IMR-90 (cell line): ENCODE data around the gene QKI. TPM values are rescaled to one million over a fixed set of nuclear protein-coding genes. Genes with fewer than 3 reads are reported as not detected.
"Not testable (repeated sequence)": the region's sequence is repeated elsewhere in the genome, so short reads cannot be mapped to it uniquely, and the experiment has no call there.

Source experiments
- ATAC-seq: fragments of 200-7000 bp; cut with Tn5 transposase; 2 replicates; pipeline ENCODE4 v1.9.1; 2020; ENCODE audit warnings: low read depth, mild to moderate bottlenecking, moderate library complexity
- BruUV-seq: library from RNA; stranded (reverse); fragments of 400-500 nt; replicated peaks from 2 replicates; lab custom pipeline; 2021; lab: Mats Ljungman, UMichigan
- CTCF ChIA-PET: fragments of 300-600 bp; formaldehyde crosslinking; extraction: SDS; loops from one replicate; lab custom pipeline; 2021; ENCODE audit warnings: antibody characterized with exemption; lab: Yijun Ruan, JAX
- POLR2A ChIA-PET: fragments of 300-600 bp; sonication (Branson Sonifier 250); formaldehyde crosslinking; loops from one replicate; lab custom pipeline; 2022; ENCODE audit warnings: antibody characterized with exemption; ENCODE audit not compliant: unreplicated experiment; lab: Charles Lee
- DNase-seq: peaks from one replicate; pipeline ENCODE4 v3.0.0; 2013
- H2AFZ ChIP-seq: replicated peaks from 2 replicates; pipeline ENCODE3; 2013; ENCODE audit warnings: low read length, mild to moderate bottlenecking; ENCODE audit not compliant: poor library complexity
- H2AK5ac ChIP-seq: 2 replicates; pipeline ENCODE4 v1.6.1; 2013; ENCODE audit warnings: low read depth, low read length, inconsistent platforms
- H2AK9ac ChIP-seq: replicated peaks from 2 replicates; pipeline ENCODE3; 2013; ENCODE audit warnings: mild to moderate bottlenecking, low read depth, low read length, moderate library complexity; ENCODE audit not compliant: poor library complexity
- H2BK120ac ChIP-seq: 2 replicates; pipeline ENCODE4 v1.6.1; 2013; ENCODE audit warnings: low read depth, low read length, inconsistent platforms
- H2BK15ac ChIP-seq: 3 replicates; pipeline ENCODE4 v1.6.1; 2013; ENCODE audit warnings: low read depth, low read length, inconsistent platforms
- H2BK20ac ChIP-seq: 2 replicates; pipeline ENCODE4 v1.6.1; 2013; ENCODE audit warnings: low read depth, mild to moderate bottlenecking, inconsistent platforms, low read length, moderate library complexity
- H2BK5ac ChIP-seq: 2 replicates; pipeline ENCODE4 v1.6.1; 2013; ENCODE audit warnings: mild to moderate bottlenecking, low read depth, low read length, inconsistent platforms; ENCODE audit not compliant: poor library complexity, severe bottlenecking
- H3K14ac ChIP-seq: replicated peaks from 2 replicates; pipeline ENCODE4 v1.6.1; 2013; ENCODE audit warnings: low read depth, low read length, inconsistent platforms
- H3K18ac ChIP-seq: 2 replicates; pipeline ENCODE4 v1.6.1; 2013; ENCODE audit warnings: low read depth, low read length, control low read depth
- H3K23ac ChIP-seq: 2 replicates; pipeline ENCODE4 v1.6.1; 2013; ENCODE audit warnings: low read depth, low read length, inconsistent platforms
- H3K27ac ChIP-seq: 2 replicates; pipeline ENCODE4 v1.5.1; 2013; ENCODE audit warnings: mild to moderate bottlenecking, control low read depth, low read length; ENCODE audit not compliant: insufficient read depth
- H3K27me3 ChIP-seq: 2 replicates; pipeline ENCODE4 v1.6.1; 2013; ENCODE audit warnings: low read length; ENCODE audit not compliant: control insufficient read depth, insufficient read depth
- H3K36me3 ChIP-seq: 2 replicates; pipeline ENCODE4 v1.6.1; 2013; ENCODE audit warnings: low read length, mixed read lengths; ENCODE audit not compliant: control insufficient read depth, insufficient read depth
- H3K4ac ChIP-seq: 2 replicates; pipeline ENCODE4 v1.6.1; 2013; ENCODE audit warnings: low read depth, low read length, inconsistent platforms
- H3K4me1 ChIP-seq: 2 replicates; pipeline ENCODE4 v1.6.1; 2013; ENCODE audit warnings: low read length, mixed read lengths; ENCODE audit not compliant: control insufficient read depth, insufficient read depth
- H3K4me2 ChIP-seq: 2 replicates; pipeline ENCODE4 v1.6.1; 2013; ENCODE audit warnings: low read depth, mild to moderate bottlenecking, control low read depth, low read length, moderate library complexity
- H3K4me3 ChIP-seq: 2 replicates; pipeline ENCODE4 v1.5.1; 2013; ENCODE audit warnings: low read depth, mild to moderate bottlenecking, control low read depth, low read length, moderate library complexity; ENCODE audit not compliant: insufficient read depth
- H3K56ac ChIP-seq: 2 replicates; pipeline ENCODE4 v1.6.1; 2013; ENCODE audit warnings: low read length, inconsistent platforms; ENCODE audit not compliant: insufficient read depth; ENCODE audit errors: extremely low read depth
- H3K79me1 ChIP-seq, 2 experiments: 2 replicates each; pipeline ENCODE4 v1.6.1; 2013; ENCODE audit warnings: low read length in 2 of 2, inconsistent platforms in 1 of 2, low read depth in 1 of 2
- H3K9ac ChIP-seq: 2 replicates; pipeline ENCODE4 v1.6.1; 2013; ENCODE audit warnings: low read depth, low read length, control low read depth
- H3K9me1 ChIP-seq: 2 replicates; pipeline ENCODE4 v1.6.1; 2013; ENCODE audit warnings: low read length, inconsistent platforms; ENCODE audit not compliant: insufficient read depth
- H3K9me3 ChIP-seq: 2 replicates; pipeline ENCODE4 v1.6.1; 2013; ENCODE audit warnings: low read length; ENCODE audit not compliant: control insufficient read depth, insufficient read depth
- H4K20me1 ChIP-seq: 2 replicates; pipeline ENCODE4 v1.6.1; 2013; ENCODE audit warnings: low read length, inconsistent platforms; ENCODE audit not compliant: insufficient read depth
- H4K5ac ChIP-seq: 2 replicates; pipeline ENCODE4 v1.6.1; 2013; ENCODE audit warnings: mild to moderate bottlenecking, low read depth, low read length, control low read depth
- H4K8ac ChIP-seq, 2 experiments: 2 replicates each; pipeline ENCODE4 v1.6.1; 2013; ENCODE audit warnings: low read depth in 2 of 2, low read length in 2 of 2, control low read depth in 1 of 2, inconsistent platforms in 1 of 2
- H4K91ac ChIP-seq: 2 replicates; pipeline ENCODE4 v1.6.1; 2013; ENCODE audit warnings: low read depth, low read length, inconsistent platforms; ENCODE audit not compliant: insufficient read depth
- WGBS, 2 experiments: methylation state at CpG; one replicate each; pipeline versions ENCODE4 v1.1.5 to v1.1.7; 2013; ENCODE audit warnings: missing lambda C conversion rate in 2 of 2; ENCODE audit not compliant: insufficient read length in 1 of 2; ENCODE audit errors: extremely low coverage in 2 of 2; 5-methylcytosine and 5-hydroxymethylcytosine counted together
- dilution Hi-C: fragments of 300-500 bp; cut with HindIII; formaldehyde crosslinking; loops from one replicate; pipeline ENCODE4 v1.14.3; 2018; ENCODE audit warnings: low sequenced_read_pairs; ENCODE audit not compliant: unreplicated experiment
- in situ Hi-C: fragments of 300-500 bp; cut with MboI; formaldehyde crosslinking; loops from 3 replicates; pipeline ENCODE4 v1.14.3; 2019; ENCODE audit warnings: low sequenced_read_pairs, inconsistent platforms, mixed read lengths
- intact Hi-C: fragments of 100-400 bp; cut with micrococcal nuclease; formaldehyde crosslinking; loops from 2 replicates; pipeline ENCODE4 v1.10.0; 2022
- polyA plus RNA-seq, 3 experiments: library from polyadenylated mRNA; depleted of rRNA; stranded (reverse); fragments of >200 nt; gene quantifications; 2 replicates each; pipeline ENCODE4 v1.2.3, GENCODE V29; 2012; ENCODE audit warnings: low replicate concordance in 1 of 3
- total RNA-seq: library from RNA; depleted of rRNA; stranded (reverse); fragments of >200 nt; gene quantifications from 2 replicates; pipeline ENCODE4 v1.2.3, GENCODE V29; 2012

Gene QKI
- total and polyA plus RNA-seq, 2 of the 4 experiments (the other 2 are of a cell fraction) = 112 to 232 TPM

DNA sequence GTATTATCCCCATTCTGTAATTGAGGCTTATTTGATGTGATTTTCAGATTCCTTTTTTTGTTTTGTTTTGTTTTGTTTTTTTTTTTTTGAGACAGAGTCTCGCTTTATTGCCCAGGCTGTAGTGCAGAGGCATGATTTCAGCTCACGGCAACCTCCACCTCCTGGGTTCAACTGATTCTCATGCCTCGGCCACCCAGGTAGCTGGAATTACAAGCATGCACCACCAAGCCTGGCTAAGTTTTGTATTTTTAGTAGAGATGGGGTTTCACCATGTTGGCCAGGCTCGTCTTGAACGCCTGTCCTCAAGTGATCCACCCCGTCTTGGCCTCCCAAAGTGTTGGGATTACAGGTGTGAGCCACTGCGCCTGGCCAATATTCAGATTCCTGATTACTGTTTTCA lies 62.4 kb downstream of the QKI start:
- H4K91ac ChIP-seq, H2BK15ac ChIP-seq, DNase-seq, H4K5ac ChIP-seq, H3K4ac ChIP-seq, H2BK20ac ChIP-seq, H3K9me1 ChIP-seq, H2AFZ ChIP-seq, H3K18ac ChIP-seq, H3K9me3 ChIP-seq, H4K8ac ChIP-seq, H2AK9ac ChIP-seq, H3K9ac ChIP-seq, dilution Hi-C loops, in situ Hi-C loops, H3K4me1 ChIP-seq, H3K27ac ChIP-seq, H3K27me3 ChIP-seq, BruUV-seq, H2BK120ac ChIP-seq, H3K4me2 ChIP-seq, H3K14ac ChIP-seq, intact Hi-C loops, CTCF ChIA-PET, H3K36me3 ChIP-seq, ATAC-seq, H3K56ac ChIP-seq, H2BK5ac ChIP-seq, H3K4me3 ChIP-seq, H3K23ac ChIP-seq, H2AK5ac ChIP-seq: not testable (repeated sequence)
- POLR2A ChIA-PET = interaction anchor here (0.7 kb wide), 1 partner anchor 363 kb away, joined by 7 read pairs; no protein-coding TSS in a partner anchor
- H4K20me1 ChIP-seq = peaks cover 38% of the 10 kb centered on the region
- WGBS, 2 experiments = no CpG with 5 or more reads among the region's 7 CpGs
- peaks cover 18 to 45% of the 10 kb centered on the region in 2 experiments for H3K79me1 ChIP-seq
